ENCODE results near the gene RAET1G.
"Not testable (repeated sequence)": the region's sequence is repeated elsewhere in the genome, so short reads cannot be mapped to it uniquely, and the experiment has no call there.

The RAET1G gene

DNA sequence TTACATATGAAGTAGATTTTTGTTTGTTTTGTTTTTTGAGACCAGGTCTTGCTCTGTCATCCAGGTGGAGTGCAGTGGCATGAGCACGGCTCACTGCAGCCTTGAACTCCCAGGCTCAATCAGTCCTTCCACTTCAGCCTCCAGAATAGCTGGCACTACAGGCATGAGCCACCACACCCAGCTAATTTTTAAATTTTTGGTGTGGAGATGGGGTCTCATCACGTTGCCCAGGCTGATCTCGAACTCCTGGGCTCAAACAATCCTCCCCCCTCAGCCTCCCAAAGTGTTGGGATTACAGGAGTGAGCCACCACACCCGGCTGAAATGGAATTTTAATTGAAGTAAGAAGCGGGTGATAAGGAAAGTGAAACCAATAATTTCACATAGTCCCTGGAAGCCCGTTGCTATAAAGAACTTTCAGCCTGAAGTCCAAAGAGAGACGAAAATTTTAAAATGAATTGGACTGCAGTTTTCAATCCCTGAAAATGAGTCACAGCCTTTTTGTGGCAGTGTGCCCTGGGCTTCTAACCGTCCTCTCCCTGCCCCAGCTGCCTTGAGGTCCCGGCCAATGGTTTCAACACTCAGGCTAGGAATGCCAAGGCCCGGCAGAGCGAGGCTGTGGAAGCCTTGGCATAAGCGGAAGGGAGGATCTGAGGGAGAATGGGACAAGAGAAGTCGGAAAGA is 25.8 kb downstream of the RAET1G start:
- DNase-seq (ENCODE audit: low read depth, low spot score): peak; percentile 94

DNA sequence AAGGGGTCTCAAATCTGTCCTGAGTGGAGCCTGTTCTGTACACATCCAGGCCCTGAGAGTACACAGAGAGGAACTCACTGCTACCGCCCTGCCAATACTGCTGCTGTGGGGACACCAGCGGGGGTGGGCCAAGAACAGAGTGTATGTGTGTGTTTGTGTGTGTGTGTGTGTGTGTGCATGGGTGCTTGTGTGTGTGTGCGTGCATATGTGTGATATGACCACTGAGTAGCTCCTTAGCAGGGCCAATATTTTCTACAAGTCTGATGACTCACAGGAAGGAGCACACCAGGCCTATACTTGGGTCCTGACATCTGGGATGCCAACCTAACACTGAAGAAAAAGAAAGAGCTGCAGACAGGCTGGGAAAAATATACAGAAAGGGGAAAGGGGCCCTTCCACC is 26.4 kb downstream of the RAET1G start:
- DNase-seq (ENCODE audit: low read depth, low spot score): no peak

DNA sequence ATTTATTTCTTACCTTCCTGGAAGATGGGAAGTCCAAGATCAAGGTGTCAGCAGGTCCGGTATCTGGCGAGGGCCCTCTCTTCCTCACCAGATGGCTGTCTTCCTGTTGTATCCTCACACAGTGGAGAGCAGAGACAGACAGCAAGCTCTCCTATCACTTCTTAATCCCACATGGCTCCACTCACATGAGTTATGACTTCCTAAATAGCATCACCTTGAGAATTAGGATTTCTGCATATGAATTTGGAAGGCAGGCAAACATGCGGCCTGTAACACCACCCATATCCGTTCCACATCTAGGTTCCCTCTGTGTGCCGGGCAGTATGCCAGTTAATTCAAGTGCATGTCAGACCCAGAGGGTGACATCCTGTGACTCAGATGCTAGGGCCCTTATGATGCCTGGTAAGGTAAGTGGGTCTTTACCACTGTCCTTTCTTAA is 27.1 kb downstream of the RAET1G start:
- DNase-seq (ENCODE audit: low read depth, low spot score): peak; percentile 43

DNA sequence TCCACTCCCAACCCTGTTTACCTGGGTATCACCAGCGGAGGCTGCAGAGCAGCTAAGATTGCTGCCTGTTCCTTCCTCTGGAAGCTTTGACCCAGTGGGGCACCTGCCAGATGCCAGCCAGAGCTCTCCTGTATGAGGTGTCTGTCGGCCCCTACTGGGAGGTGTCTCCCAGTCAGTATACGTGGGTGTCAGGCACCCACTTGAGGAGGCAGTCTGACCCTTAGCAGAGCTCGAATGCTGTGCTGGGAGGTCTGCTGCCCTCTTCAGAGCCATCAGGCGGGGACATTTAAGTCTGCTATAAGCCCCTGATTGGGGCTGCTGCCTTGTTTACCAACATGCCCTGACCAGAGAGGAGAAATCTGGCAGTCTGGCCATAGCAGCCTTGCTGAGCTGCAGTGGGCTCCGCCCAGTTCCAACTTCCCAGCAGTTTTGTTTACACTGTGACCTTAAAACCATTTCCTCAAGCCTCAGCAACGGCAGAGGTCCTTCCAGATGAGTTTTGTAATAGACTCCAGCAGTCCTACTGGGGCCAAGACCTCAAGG is 27.8 kb downstream of the RAET1G start:
- DNase-seq (ENCODE audit: low read depth, low spot score): no peak

DNA sequence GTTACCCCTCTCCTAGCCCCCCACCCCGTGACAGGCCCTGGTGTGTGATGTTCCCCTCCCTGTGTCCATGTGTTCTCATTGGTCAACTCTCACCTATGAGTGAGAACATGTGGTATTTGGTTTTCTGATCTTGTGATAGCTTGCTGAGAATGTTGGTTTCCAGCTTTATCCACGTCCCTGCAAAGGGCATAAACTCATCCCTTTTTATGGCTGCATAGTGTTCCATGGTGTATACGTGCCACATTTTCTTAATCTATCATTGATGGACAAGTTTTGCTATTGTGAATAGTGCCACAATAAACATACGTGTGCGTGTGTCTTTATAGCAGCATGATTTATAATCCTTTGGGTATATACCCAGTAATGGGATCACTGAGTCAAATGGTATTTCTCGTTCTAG is 31.1 kb downstream of the RAET1G start:
- not testable (repeated sequence) for DNase-seq (ENCODE audit: low read depth, low spot score)

DNA sequence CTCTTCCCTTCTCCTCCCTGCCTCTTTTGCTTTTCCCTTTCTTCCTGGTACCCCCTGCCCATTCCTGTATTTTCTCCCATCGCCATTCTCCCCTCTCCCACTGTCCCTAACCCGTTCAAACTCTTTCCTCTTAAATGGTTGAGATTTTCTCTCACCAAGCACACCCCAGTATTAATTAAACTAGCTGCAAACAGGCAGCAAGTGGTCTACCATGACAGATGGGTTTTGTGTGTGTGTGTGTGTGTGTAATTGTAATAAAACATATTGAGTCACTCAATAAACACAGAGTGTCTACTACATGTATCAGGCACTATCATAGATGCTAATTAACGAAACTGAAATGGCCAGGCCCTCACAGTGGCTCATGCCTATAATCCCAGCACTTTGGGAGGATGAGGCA is 31.7 kb downstream of the RAET1G start:
- no peak for DNase-seq (ENCODE audit: low read depth, low spot score)

DNA sequence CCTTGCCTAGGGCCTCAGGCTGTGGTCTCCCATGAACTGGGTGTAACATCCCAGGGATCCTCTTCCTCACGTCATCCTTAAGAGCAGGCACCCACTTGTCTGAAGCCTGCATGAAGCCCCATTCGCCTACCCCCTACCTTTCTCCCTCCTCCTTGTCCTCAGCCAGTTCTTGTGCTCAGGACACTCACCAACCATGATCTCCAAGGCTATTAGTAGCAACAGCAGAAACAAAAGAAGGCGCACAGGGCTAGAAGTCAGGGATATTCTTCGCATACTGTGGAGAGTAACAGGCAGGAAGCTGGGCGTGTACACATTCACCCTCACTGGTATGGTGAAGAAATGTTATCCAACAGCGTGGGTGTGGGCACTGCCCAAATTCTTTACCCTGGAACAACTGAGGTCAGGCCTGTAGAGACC is 32.3 kb downstream of the RAET1G start:
- DNase-seq (ENCODE audit: low read depth, low spot score): no peak

DNA sequence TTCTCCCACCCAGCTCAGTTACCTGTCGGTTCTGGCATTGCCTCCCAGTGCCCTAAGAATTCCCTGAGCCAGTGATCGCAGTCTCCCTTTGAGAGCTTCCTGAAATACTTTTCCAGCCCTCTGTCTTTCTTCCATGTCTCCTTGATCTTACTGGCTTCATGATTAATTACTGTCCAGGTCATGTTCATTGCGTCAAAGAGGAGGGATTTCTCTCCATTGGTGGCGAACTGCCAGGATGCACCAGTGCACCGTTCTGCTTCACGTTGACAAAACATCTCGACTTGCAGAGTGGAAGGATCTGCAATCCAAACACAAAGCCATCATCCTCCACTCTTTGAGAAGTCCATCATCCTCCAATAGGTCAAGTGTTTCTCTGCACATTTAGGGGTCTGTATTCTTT is 33.6 kb downstream of the RAET1G start:
- DNase-seq (ENCODE audit: low read depth, low spot score): no peak

DNA sequence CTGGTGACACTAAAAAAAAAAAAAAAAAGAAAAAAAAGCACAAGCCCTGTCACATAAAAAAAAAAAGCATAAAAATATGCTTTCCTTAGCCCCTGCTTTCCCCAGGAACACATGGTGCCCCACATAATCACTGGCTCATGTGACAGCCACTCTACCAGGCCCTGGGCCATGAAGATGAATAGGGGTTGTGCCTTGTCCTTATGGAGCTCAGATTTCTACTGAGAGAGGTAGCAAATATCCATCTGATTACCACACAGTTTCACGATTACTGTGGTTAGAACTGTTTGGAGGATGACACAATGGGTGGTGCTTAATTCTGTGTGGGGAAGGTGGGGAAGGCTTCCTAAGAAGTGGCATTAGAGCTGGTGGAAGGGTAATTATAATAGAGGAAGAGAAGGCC is 34.3 kb downstream of the RAET1G start:
- no peak for DNase-seq (ENCODE audit: low read depth, low spot score)

DNA sequence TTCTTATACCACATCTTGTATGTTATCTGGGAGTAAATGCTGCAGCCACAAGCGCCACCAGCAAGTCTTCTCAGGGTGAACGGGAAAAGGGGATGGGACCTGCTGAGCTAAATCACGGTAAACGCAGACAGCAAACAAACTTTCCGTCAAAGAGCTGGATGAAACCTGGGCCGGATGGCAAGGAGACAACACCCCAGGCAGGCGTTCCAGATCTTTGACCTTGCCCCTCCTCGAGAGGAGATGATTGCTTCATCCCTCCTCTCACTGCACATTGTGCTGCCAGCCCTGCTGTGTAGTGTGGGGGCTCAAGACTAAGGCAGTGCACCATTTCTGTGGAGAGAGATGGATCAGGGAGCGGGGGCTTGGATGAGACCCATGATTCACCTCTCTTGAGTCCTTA is 34.8 kb downstream of the RAET1G start:
- no peak for DNase-seq (ENCODE audit: low read depth, low spot score)

DNA sequence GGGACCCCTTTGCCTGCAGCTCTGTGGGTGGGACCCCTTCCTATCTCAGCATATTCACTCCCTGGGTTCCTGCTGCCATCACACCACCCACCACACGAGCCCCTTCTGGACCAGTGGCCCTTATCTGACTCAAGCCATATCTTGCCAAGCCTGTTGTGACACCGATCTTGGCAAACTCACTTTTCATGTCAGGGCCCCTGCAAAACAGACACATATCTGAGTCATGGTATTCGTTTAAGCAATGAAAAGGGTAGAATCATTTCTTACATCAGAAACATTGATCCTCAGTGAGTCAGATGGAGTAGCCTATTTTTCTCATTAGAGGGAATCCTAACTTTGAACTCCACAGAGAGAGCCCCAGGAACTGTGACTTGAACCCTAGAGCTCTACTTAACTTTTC is 35.6 kb downstream of the RAET1G start:
- no peak for DNase-seq (ENCODE audit: low read depth, low spot score)

DNA sequence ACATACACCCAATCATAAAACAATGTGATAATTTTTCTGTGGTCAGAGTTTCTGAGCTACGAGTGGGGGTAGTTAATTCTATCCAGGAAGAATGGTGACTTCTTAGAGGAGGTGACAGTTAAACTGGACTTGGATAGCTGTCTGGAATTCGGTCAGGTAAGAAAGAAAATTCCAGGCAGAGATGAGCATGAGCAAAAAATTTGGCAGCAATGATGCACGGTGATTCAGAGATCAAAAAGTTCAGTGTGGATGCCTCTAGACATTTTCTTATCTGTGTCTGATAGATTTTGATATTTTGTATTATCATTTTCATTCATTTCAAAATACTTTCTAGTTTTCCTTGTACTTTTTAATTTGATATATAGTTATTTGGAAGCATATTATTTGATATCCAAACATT is 37.0 kb downstream of the RAET1G start:
- no peak for DNase-seq (ENCODE audit: low read depth, low spot score)

DNA sequence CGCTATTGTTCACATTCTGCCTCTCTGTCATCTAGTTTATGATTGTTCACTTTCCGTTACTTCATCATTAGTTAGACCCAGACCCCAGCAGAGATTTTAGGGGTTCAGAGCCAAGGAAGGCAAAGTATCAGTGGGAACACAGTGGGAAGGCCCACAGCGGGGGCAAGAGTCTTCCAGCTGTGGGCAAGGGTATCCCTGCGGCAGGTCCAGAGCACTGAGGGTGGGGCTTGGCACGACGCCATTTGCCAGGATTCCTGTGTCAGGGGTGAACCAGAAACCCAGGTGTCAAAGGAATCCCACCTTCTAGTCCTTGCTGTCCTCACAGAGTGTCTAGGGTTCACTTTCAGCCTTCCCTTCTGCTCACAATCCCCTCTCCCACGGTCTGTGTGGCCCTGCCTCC is 38.3 kb downstream of the RAET1G start:
- DNase-seq (ENCODE audit: low read depth, low spot score): no peak

DNA sequence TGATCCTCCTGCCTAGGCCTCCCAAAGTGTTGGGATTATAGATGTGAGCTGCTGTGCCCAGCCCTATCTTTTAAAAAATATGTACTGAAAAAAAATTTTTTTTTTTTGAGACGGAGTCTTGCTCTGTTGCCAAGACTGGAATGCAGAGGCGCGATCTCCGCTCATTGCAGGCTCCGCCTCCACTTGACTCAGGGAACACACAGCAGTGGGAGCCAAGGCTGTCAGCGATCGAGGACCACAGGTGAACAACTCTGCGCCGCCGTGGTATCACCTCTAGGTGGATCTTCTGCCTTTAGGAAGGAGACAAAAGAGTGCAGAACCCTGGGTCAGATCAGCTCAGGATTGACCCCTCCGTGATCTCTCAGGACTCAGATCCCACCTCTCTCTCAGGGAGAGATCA is 38.7 kb downstream of the RAET1G start:
- DNase-seq (ENCODE audit: low read depth, low spot score): no peak

DNA sequence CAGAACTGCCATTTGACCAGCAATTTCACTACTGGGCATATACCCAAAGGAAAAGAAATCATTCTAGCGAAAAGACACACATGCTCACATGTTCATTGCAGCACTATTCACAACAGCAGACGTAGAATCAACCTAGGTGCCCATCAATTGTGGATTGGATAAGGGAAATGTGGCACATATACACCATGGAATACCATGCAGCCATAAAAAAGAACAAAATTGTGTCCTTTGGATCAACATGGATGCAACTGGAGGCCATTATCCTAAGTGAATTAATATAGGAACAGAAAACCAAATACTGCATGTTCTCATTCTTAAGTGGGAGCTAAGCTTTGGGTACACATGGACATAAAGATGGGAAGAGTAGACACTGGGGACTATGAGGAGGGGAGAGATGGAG is 41.1 kb downstream of the RAET1G start:
- DNase-seq (ENCODE audit: low read depth, low spot score): no peak

DNA sequence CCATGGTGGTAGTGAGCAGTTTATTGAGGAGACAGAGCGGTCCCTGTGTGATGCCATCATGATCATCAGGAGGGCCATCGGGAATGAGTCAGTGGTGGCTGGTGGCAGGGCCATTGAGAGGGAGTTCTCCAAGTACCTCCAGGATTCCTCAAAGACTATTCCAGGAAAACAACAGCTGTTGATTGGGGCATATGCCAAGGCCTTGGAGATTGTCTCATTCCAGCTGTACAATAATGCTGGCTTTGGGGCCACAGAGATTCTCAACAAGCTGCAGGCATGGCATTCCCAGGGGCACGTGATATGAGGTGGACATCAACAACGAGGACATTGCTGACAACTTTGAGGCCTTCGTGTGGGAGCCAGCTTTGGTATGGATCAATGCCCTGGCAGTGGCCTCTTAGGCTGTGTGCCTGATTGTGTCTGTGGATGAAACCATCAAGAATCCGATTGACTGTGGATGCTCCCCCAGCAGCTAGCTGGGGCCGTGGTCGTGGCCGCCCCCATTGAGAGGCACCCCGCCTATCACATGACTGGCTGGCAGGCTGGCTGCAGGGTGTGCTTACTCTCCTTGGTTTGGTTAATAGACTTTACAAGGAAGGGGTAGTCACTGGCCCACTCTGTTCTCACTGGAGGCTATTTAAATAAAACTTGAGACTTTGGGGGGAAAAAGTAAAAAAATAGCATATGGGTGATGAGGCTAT is 41.7 kb downstream of the RAET1G start:
- no peak for DNase-seq (ENCODE audit: low read depth, low spot score)

DNA sequence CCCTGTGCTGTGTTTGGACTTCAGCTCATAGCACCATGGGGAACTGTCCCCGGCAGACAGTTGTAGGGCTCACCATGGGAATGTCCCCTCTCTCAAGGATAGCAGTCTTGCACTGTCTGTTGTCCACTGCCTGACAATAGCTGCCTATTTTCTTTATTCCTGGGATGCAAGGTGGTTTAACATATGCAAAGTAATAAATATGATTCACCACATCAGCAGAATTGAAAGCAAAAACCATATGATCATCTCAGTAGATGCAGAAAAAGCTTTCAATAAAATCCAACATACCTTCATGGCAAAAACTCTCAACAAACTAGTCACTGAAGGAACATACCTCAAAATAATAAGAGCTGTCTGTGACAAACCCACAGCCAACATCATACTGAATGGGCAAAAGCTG is 45.3 kb downstream of the RAET1G start:
- no peak for DNase-seq (ENCODE audit: low read depth, low spot score)

DNA sequence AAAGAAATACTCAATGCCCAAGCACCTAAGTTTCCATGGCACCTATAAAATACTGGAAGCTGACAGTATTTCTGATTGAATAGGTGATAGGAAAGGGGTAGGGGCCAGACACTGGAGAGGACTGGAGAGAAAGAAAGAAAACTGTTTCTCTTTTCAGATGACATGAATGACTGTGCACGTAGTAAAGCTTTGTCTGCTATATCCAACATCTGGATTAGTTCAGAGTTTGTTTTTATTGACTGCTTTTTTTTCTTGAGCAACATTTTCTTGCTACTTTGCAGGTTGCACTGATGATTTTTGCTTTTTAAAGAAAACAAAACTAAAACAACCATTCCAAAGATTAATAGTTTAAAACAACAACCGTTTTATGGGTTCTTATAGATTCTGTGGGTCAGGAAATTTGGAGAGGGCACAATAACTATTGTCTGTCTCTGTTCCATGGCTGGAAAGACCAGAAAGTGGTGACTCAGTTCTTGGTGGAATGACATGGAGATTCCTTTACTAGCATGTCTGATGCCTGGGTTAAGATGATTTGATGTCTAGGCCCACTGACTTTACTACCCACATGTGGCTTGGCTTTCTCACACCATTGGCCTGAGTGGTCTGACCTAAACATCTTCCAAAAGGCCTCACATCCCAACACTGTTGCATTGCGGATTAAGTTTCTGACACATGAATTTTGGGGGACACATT is 46.5 kb downstream of the RAET1G start:
- no peak for DNase-seq (ENCODE audit: low read depth, low spot score)

DNA sequence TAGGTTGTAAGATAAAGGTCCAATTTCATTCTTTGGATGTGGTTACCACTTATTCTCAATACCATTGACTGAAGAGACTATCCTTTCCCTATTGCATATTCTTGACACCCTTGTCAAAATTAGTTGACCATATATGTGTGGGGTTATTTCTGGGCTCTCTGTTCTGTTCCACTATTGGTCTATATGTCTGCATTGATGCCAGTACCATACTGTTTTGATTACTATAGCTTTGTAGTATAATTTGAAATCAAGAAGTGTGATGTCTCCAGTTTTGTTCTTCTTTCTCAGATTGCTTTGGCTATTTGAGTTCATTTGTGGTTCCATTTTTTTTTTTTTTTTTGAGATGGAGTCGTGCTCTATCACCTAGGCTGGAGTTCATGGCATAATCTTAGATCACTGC is 50.7 kb downstream of the RAET1G start:
- no peak for DNase-seq (ENCODE audit: low read depth, low spot score)

DNA sequence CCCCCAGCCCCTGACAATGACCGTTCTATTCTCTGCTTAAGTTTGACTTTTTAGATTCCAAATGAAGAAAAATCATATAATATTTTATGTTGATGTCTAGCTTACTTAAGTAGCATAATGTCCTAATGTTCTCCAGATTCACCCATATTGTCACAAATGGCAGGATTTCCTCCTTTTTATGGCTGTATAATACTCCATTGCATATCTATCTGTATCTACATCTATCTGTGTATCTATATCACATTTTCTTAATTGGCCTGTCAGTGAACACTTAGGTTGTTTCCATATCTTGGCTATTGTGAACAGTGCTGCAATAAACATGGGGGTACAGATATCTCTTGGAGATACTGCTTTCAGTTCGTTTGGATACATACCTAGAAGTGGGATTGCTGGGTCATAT is 51.7 kb downstream of the RAET1G start:
- no peak for DNase-seq (ENCODE audit: low read depth, low spot score)

DNA sequence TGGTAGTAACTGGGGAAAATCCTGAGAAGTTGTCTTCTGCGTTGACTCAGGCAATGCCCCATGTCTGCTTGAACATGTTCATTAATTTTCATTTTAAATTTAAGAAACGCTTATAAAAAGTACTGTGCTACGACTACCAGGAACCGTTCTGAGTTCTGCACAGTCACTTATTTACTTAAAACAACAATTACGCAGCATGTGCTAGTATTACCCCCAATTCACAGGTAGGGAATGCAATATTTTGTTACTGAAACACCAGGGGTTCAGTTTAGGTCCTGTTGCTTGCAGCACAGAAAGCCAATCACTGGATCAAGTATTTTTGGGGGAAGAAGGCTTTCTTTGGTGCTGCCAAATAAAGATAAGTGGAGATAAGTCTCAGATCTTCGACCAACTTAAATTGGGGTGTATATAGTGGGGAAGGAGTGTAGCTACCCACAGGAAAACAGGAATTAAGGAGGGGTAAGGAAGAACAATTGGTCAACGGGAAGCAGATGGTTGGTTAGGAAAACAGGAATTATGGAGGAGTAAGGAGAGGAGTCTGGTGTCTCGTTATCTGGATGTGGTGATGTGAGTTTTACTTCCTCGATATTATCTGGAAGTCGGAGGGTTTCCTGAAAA is 53.5 kb downstream of the RAET1G start:
- DNase-seq (ENCODE audit: low read depth, low spot score): no peak

Data from astrocyte of the hippocampus (primary cell).